ENCODE data around the gene DUSP28. TPM values are rescaled to one million over a fixed set of nuclear protein-coding genes. Genes with fewer than 3 reads are reported as not detected.
A peak's percentile ranks its signal among the peaks of the same experiment; 100 is the strongest.
"Not testable (repeated sequence)": the region's sequence is repeated elsewhere in the genome, so short reads cannot be mapped to it uniquely, and the experiment has no call there.

Gene DUSP28
- 2.6 TPM for polyA plus RNA-seq (2013, experiment 1 of 2; ENCODE audit: insufficient read length)
- 2.3 TPM for polyA plus RNA-seq (2013, experiment 2 of 2; ENCODE audit: insufficient read length)

GRCh38 chr2:240560084-240560479 is at the start of gene DUSP28:
TSS of gene DUSP28 (plus strand) at chr2:240560357. CDS start at chr2:240560685, 328 bp downstream.
- DNase-seq: peak; percentile 83

- DNase-seq: no peak
These were observed 49.5 kb upstream of the DUSP28 start for GRCh38 chr2:240510513-240511210.

- DNase-seq: no peak
These were observed 48.6 kb upstream of the DUSP28 start for GRCh38 chr2:240511351-240512108.

GRCh38 chr2:240512109-240512485 is 48.1 kb upstream of the DUSP28 start:
- no peak for DNase-seq

- DNase-seq: no peak
These were observed 47.3 kb upstream of the DUSP28 start for GRCh38 chr2:240512666-240513535.

- peak; percentile 71 for DNase-seq
These were observed 46.4 kb upstream of the DUSP28 start for GRCh38 chr2:240513549-240514287.

- DNase-seq: no peak
These were observed 45.5 kb upstream of the DUSP28 start for GRCh38 chr2:240514631-240515030.

- DNase-seq: no peak
These were observed 42.8 kb upstream of the DUSP28 start for GRCh38 chr2:240517342-240517741.

- no peak for DNase-seq
These were observed 41.2 kb upstream of the DUSP28 start for GRCh38 chr2:240518981-240519380.

GRCh38 chr2:240519396-240520129 is 40.6 kb upstream of the DUSP28 start:
- peak; percentile 34 for DNase-seq

GRCh38 chr2:240520130-240520973 is 39.8 kb upstream of the DUSP28 start:
- no peak for DNase-seq

GRCh38 chr2:240520974-240521350 is 39.2 kb upstream of the DUSP28 start:
- DNase-seq: no peak

GRCh38 chr2:240521885-240522284 is 38.3 kb upstream of the DUSP28 start:
- DNase-seq: not testable (repeated sequence)

- DNase-seq: no peak
These were observed 37.8 kb upstream of the DUSP28 start for GRCh38 chr2:240522406-240522805.

- no peak for DNase-seq
These were observed 36.5 kb upstream of the DUSP28 start for GRCh38 chr2:240523451-240524281.

- no peak for DNase-seq
These were observed 35.0 kb upstream of the DUSP28 start for GRCh38 chr2:240524963-240525718.

- DNase-seq: no peak
These were observed 34.4 kb upstream of the DUSP28 start for GRCh38 chr2:240525802-240526201.

- no peak for DNase-seq
These were observed 33.6 kb upstream of the DUSP28 start for GRCh38 chr2:240526521-240526920.
